HG03103 (cell line): ENCODE results near the gene SYT8.

ENCODE experiments used
- ATAC-seq: cut with Tn5 transposase; IDR thresholded peaks from one replicate; pipeline ENCODE4 v1.9.1; 2021; ENCODE audit warnings: low read depth; ENCODE audit not compliant: unreplicated experiment

Gene SYT8

GRCh38 chr11:1817000-1817399, 17.8 kb upstream of the SYT8 start:
- no peak for ATAC-seq

GRCh38 chr11:1817511-1817910, 17.3 kb upstream of the SYT8 start:
- ATAC-seq: no peak

- no peak for ATAC-seq
Measured at GRCh38 chr11:1819074-1819473, 15.7 kb upstream of the SYT8 start.

GRCh38 chr11:1820463-1821325, 14.1 kb upstream of the SYT8 start:
- ATAC-seq: no peak

GRCh38 chr11:1821562-1821961, 13.2 kb upstream of the SYT8 start:
- no peak for ATAC-seq

GRCh38 chr11:1822648-1823375, 12.0 kb upstream of the SYT8 start:
- ATAC-seq: no peak

- ATAC-seq: no peak
Measured at GRCh38 chr11:1823376-1824220, 11.2 kb upstream of the SYT8 start.

GRCh38 chr11:1824221-1825038, 10.4 kb upstream of the SYT8 start:
- no peak for ATAC-seq

- ATAC-seq: no peak
Measured at GRCh38 chr11:1825039-1825740, 9.6 kb upstream of the SYT8 start.

- no peak for ATAC-seq
Measured at GRCh38 chr11:1825785-1826451, 8.9 kb upstream of the SYT8 start.

GRCh38 chr11:1826552-1827094, 8.2 kb upstream of the SYT8 start:
- ATAC-seq: no peak

GRCh38 chr11:1827095-1827813, 7.5 kb upstream of the SYT8 start:
- ATAC-seq: no peak

- ATAC-seq: no peak
Measured at GRCh38 chr11:1827931-1828330, 6.9 kb upstream of the SYT8 start.

- ATAC-seq: no peak
Measured at GRCh38 chr11:1828542-1828941, 6.2 kb upstream of the SYT8 start.

GRCh38 chr11:1829039-1829820, 5.6 kb upstream of the SYT8 start:
- ATAC-seq: no peak

GRCh38 chr11:1830004-1830321, 4.8 kb upstream of the SYT8 start:
- ATAC-seq: no peak
